ENCODE results near the gene TBX4.

Gene TBX4

GRCh38 chr17:61465550-61466237, 13.5 kb downstream of the TBX4 start:
- DNase-seq (ENCODE audit: low spot score), result no peak

GRCh38 chr17:61466246-61466645, 14.0 kb downstream of the TBX4 start:
- DNase-seq (ENCODE audit: low spot score), result no peak

- no peak for DNase-seq (ENCODE audit: low spot score)
Observed at GRCh38 chr17:61467416-61468262, 15.4 kb downstream of the TBX4 start.

GRCh38 chr17:61468263-61468907, 16.2 kb downstream of the TBX4 start:
- DNase-seq (ENCODE audit: low spot score), result no peak

GRCh38 chr17:61469474-61469873, 17.3 kb downstream of the TBX4 start:
- DNase-seq (ENCODE audit: low spot score), result no peak

GRCh38 chr17:61469949-61470348, 17.7 kb downstream of the TBX4 start:
- no peak for DNase-seq (ENCODE audit: low spot score)

GRCh38 chr17:61470530-61471136, 18.4 kb downstream of the TBX4 start:
- no peak for DNase-seq (ENCODE audit: low spot score)

GRCh38 chr17:61474235-61474927, 22.2 kb downstream of the TBX4 start:
- no peak for DNase-seq (ENCODE audit: low spot score)

- no peak for DNase-seq (ENCODE audit: low spot score)
Observed at GRCh38 chr17:61474934-61475333, 22.7 kb downstream of the TBX4 start.

- no peak for DNase-seq (ENCODE audit: low spot score)
Observed at GRCh38 chr17:61475726-61476125, 23.5 kb downstream of the TBX4 start.

GRCh38 chr17:61476476-61477203, 24.4 kb downstream of the TBX4 start:
- no peak for DNase-seq (ENCODE audit: low spot score)

- DNase-seq (ENCODE audit: low spot score), result no peak
Observed at GRCh38 chr17:61477204-61477834, 25.1 kb downstream of the TBX4 start.

GRCh38 chr17:61478026-61478789, 26.0 kb downstream of the TBX4 start:
- DNase-seq (ENCODE audit: low spot score), result no peak

GRCh38 chr17:61478790-61479492, 26.7 kb downstream of the TBX4 start:
- no peak for DNase-seq (ENCODE audit: low spot score)

- DNase-seq (ENCODE audit: low spot score), result no peak
Observed at GRCh38 chr17:61479493-61480413, 27.5 kb downstream of the TBX4 start.

- no peak for DNase-seq (ENCODE audit: low spot score)
Observed at GRCh38 chr17:61480414-61480807, 28.2 kb downstream of the TBX4 start.

- no peak for DNase-seq (ENCODE audit: low spot score)
Observed at GRCh38 chr17:61481421-61481820, 29.2 kb downstream of the TBX4 start.

GRCh38 chr17:61482467-61482866, 30.2 kb downstream of the TBX4 start:
- DNase-seq (ENCODE audit: low spot score), result no peak
